HG02759 (cell line): ENCODE results near the gene TRIM33.
"Not testable (repeated sequence)": the region's sequence is repeated elsewhere in the genome, so short reads cannot be mapped to it uniquely, and the experiment has no call there.

Experiments
- ATAC-seq: cut with Tn5 transposase; IDR thresholded peaks from one replicate; pipeline ENCODE4 v1.9.1; 2021; ENCODE audit warnings: mild to moderate bottlenecking, moderate library complexity; ENCODE audit not compliant: unreplicated experiment

The TRIM33 gene

GRCh38 chr1:114427612-114428011 lies 83.4 kb downstream of the TRIM33 start:
- no peak for ATAC-seq

- ATAC-seq: no peak
These were observed 87.5 kb downstream of the TRIM33 start for GRCh38 chr1:114423455-114423854.

- ATAC-seq: not testable (repeated sequence)
These were observed 92.1 kb downstream of the TRIM33 start for GRCh38 chr1:114418948-114419347.

GRCh38 chr1:114397601-114398000 lies 113.4 kb downstream of the TRIM33 start:
- ATAC-seq: no peak

GRCh38 chr1:114395863-114396262 lies 115.1 kb downstream of the TRIM33 start:
- no peak for ATAC-seq

GRCh38 chr1:114390960-114391359 lies 120.0 kb downstream of the TRIM33 start:
- no peak for ATAC-seq

GRCh38 chr1:114390361-114390760 lies 120.6 kb downstream of the TRIM33 start:
- ATAC-seq: no peak

GRCh38 chr1:114388432-114389003 lies 122.5 kb downstream of the TRIM33 start:
- no peak for ATAC-seq

GRCh38 chr1:114387585-114387984 lies 123.4 kb downstream of the TRIM33 start:
- not testable (repeated sequence) for ATAC-seq

GRCh38 chr1:114387010-114387360 lies 124.0 kb downstream of the TRIM33 start:
- no peak for ATAC-seq

- no peak for ATAC-seq
These were observed 124.6 kb downstream of the TRIM33 start for GRCh38 chr1:114386129-114387009.

GRCh38 chr1:114384922-114385321 lies 126.1 kb downstream of the TRIM33 start:
- no peak for ATAC-seq

GRCh38 chr1:114379987-114380386 lies 131.0 kb downstream of the TRIM33 start:
- ATAC-seq: no peak

GRCh38 chr1:114379358-114379757 lies 131.6 kb downstream of the TRIM33 start:
- ATAC-seq: no peak

GRCh38 chr1:114377356-114377755 lies 133.6 kb downstream of the TRIM33 start:
- no peak for ATAC-seq

- no peak for ATAC-seq
These were observed 141.1 kb downstream of the TRIM33 start for GRCh38 chr1:114369930-114370329.

- ATAC-seq: not testable (repeated sequence)
These were observed 141.6 kb downstream of the TRIM33 start for GRCh38 chr1:114369266-114369919.

GRCh38 chr1:114368560-114369255 lies 142.3 kb downstream of the TRIM33 start:
- no peak for ATAC-seq

GRCh38 chr1:114367810-114368209 lies 143.2 kb downstream of the TRIM33 start:
- no peak for ATAC-seq

GRCh38 chr1:114363230-114363629 lies 147.8 kb downstream of the TRIM33 start:
- ATAC-seq: not testable (repeated sequence)

- no peak for ATAC-seq
These were observed 151.2 kb downstream of the TRIM33 start for GRCh38 chr1:114359791-114360190.
